PC-3 (cell line): Measurements from ENCODE around the gene KCNH1.

Source experiments
- CTCF ChIP-seq: fragments of 300-600 bp; sonication (generic); conservative IDR thresholded peaks from 2 replicates; pipeline ENCODE4 v1.5.1; 2017; ENCODE audit warnings: antibody characterized with exemption, low read depth, mild to moderate bottlenecking, low read length
- EZH2phosphoT487 ChIP-seq: fragments of 300-600 bp; sonication (generic); IDR thresholded peaks from 2 replicates; pipeline ENCODE4 v1.6.1; 2018; ENCODE audit warnings: mild to moderate bottlenecking, antibody characterized with exemption, low read length, borderline replicate concordance

GRCh38 chr1:210641582-210641981 lies 492.4 kb downstream of the KCNH1 start:
- TF ChIP-seq CTCF (no peak), EZH2phosphoT487 (no peak)
